ENCODE data around the gene RABGAP1. TPM values are rescaled to one million over a fixed set of nuclear protein-coding genes. Genes with fewer than 3 reads are reported as not detected.

The RABGAP1 gene
- total RNA-seq, 2 donors from 2014 or later: 41.9 to 49.7 TPM

- H3K9me3 Mint-ChIP-seq: no peaks in the 10 kb centered on the region
- TF ChIP-seq CTCF (conservative IDR thresholded peaks at IDR 0.05): no peak
- no peaks in the 10 kb centered on the region for H3K9me3 ChIP-seq (ENCODE audit: control insufficient read depth, low read length)
- H3K36me3 Mint-ChIP-seq (ENCODE audit: low read depth): peaks cover 15% of the 10 kb centered on the region
- peaks cover 49% of the 10 kb centered on the region for H3K36me3 ChIP-seq (ENCODE audit: control insufficient read depth, insufficient read depth, low read length)
- no peaks in the 10 kb centered on the region for H3K27me3 ChIP-seq (ENCODE audit: control insufficient read depth, insufficient read depth, low read length, poor library complexity, severe bottlenecking)
- H3K4me3 ChIP-seq (ENCODE audit: low read length): no peak overlapping the region
- H3K4me3 Mint-ChIP-seq: no peak overlapping the region
- no peaks in the 10 kb centered on the region for H3K27me3 Mint-ChIP-seq (ENCODE audit: insufficient read depth)
- peaks cover 24% of the 10 kb centered on the region for H3K4me1 Mint-ChIP-seq
- no peak overlapping the region for H3K27ac Mint-ChIP-seq
- 58 to 61% methylated on average over 2 to 3 of the region's 3 CpGs for WGBS, 2 experiments (ENCODE audit: insufficient coverage in 1 of 2, insufficient read length in 1 of 2)
- H3K27ac ChIP-seq (ENCODE audit: low read depth, low read length): no peak overlapping the region
- no peak for DNase-seq
- H3K4me1 ChIP-seq (ENCODE audit: control insufficient read depth, insufficient read depth, low read length): no peaks in the 10 kb centered on the region
- no peak overlapping the region for H3K9ac ChIP-seq (ENCODE audit: extremely low read depth, low read length, poor library complexity, severe bottlenecking)
Measured at GRCh38 chr9:123027517-123027916, 86.7 kb downstream of the RABGAP1 start.

GRCh38 chr9:123028136-123028535, 87.3 kb downstream of the RABGAP1 start:
- Mint-ChIP-seq H3K27ac (no peak overlapping the region), H3K4me1 (peaks cover 24% of the 10 kb centered on the region)
- no peak overlapping the region for H3K4me3 ChIP-seq (ENCODE audit: low read length)

GRCh38 chr9:123028973-123029372, 88.2 kb downstream of the RABGAP1 start:
- H3K36me3 ChIP-seq (ENCODE audit: control insufficient read depth, insufficient read depth, low read length): peaks cover 36% of the 10 kb centered on the region
- H3K27me3 ChIP-seq (ENCODE audit: control insufficient read depth, insufficient read depth, low read length, poor library complexity, severe bottlenecking): no peaks in the 10 kb centered on the region
- no peaks in the 10 kb centered on the region for H3K4me1 ChIP-seq (ENCODE audit: control insufficient read depth, insufficient read depth, low read length)
- no peak overlapping the region for H3K27ac ChIP-seq (ENCODE audit: low read depth, low read length)
- H3K9ac ChIP-seq (ENCODE audit: extremely low read depth, low read length, poor library complexity, severe bottlenecking): no peak overlapping the region
- Mint-ChIP-seq H3K36me3 (ENCODE audit: low read depth) (peaks cover 7% of the 10 kb centered on the region), H3K4me1 (peaks cover 24% of the 10 kb centered on the region), H3K27me3 (ENCODE audit: insufficient read depth) (no peaks in the 10 kb centered on the region), H3K9me3 (no peaks in the 10 kb centered on the region), H3K4me3 (no peak overlapping the region), H3K27ac (no peak overlapping the region)
- DNase-seq: no peak
- no peaks in the 10 kb centered on the region for H3K9me3 ChIP-seq (ENCODE audit: control insufficient read depth, low read length)
- TF ChIP-seq CTCF (conservative IDR thresholded peaks at IDR 0.05): no peak
- H3K4me3 ChIP-seq (ENCODE audit: low read length): no peak overlapping the region
- 99 to 100% methylated on average over 1 to 2 of the region's 3 CpGs for WGBS, 2 experiments (ENCODE audit: insufficient coverage in 1 of 2, insufficient read length in 1 of 2)

More at GRCh38 chr9:123028136-123028535, 87.3 kb downstream of the RABGAP1 start:
- Mint-ChIP-seq H3K36me3 (ENCODE audit: low read depth) (peaks cover 10% of the 10 kb centered on the region), H3K9me3 (no peaks in the 10 kb centered on the region), H3K27me3 (ENCODE audit: insufficient read depth) (no peaks in the 10 kb centered on the region), H3K4me3 (no peak overlapping the region)
- no peaks in the 10 kb centered on the region for H3K27me3 ChIP-seq (ENCODE audit: control insufficient read depth, insufficient read depth, low read length, poor library complexity, severe bottlenecking)
- no peak for TF ChIP-seq CTCF (conservative IDR thresholded peaks at IDR 0.05)
- no peaks in the 10 kb centered on the region for H3K4me1 ChIP-seq (ENCODE audit: control insufficient read depth, insufficient read depth, low read length)
- H3K9ac ChIP-seq (ENCODE audit: extremely low read depth, low read length, poor library complexity, severe bottlenecking): no peak overlapping the region
- H3K27ac ChIP-seq (ENCODE audit: low read depth, low read length): no peak overlapping the region
- DNase-seq: no peak
- no peaks in the 10 kb centered on the region for H3K9me3 ChIP-seq (ENCODE audit: control insufficient read depth, low read length)
- H3K36me3 ChIP-seq (ENCODE audit: control insufficient read depth, insufficient read depth, low read length): peaks cover 44% of the 10 kb centered on the region
